Esophagus squamous epithelium (tissue), 5 donors: ENCODE measurements around the gene TATDN2. TPM values are rescaled to one million over a fixed set of nuclear protein-coding genes. Genes with fewer than 3 reads are reported as not detected.

Experiments used
- DNase-seq: peaks from one replicate; lab custom pipeline; 2025; lab: John Stamatoyannopoulos, UW
- H3K27ac ChIP-seq, 4 donors: fragments of 200-600 bp; sonication (generic); one replicate each; pipeline ENCODE4 v1.5.1; 2016 to 2019; ENCODE audit warnings: mild to moderate bottlenecking in 1 of 4
- H3K27me3 ChIP-seq, 4 donors: fragments of 200-600 bp; sonication (generic); 1 replicate in 3 of 4; 2 replicates in 1 of 4; pipeline versions ENCODE4 v1.5.1 to v1.6.0; 2017 to 2021; ENCODE audit warnings: antibody characterized with exemption in 1 of 4
- H3K36me3 ChIP-seq, 3 donors: fragments of 200-600 bp; sonication (generic); one replicate each; pipeline ENCODE4 v1.5.1; 2016 to 2019
- H3K4me1 ChIP-seq, 3 donors: fragments of 200-600 bp; sonication (generic); one replicate each; pipeline ENCODE4 v1.5.1; 2017 to 2019
- H3K4me3 ChIP-seq, 4 donors: fragments of 200-600 bp; sonication (generic); 1 replicate in 3 of 4; 2 replicates in 1 of 4; pipeline ENCODE4 v1.5.1; 2016 to 2019; ENCODE audit warnings: mild to moderate bottlenecking in 2 of 4, moderate library complexity in 1 of 4
- H3K9me3 ChIP-seq, 3 donors: fragments of 200-600 bp; sonication (generic); one replicate each; pipeline ENCODE4 v1.5.1; 2016 to 2019
- POLR2A ChIP-seq, 4 donors: fragments of 450-650 bp; IDR thresholded peaks; one replicate each; pipeline ENCODE4 v1.6.1; 2017; ENCODE audit warnings: antibody characterized with exemption in 4 of 4, mild to moderate bottlenecking in 4 of 4, moderate library complexity in 3 of 4
- WGBS, 2 donors: methylation state at CpG; one replicate each; pipeline ENCODE4 v1.1.5; 2018; 5-methylcytosine and 5-hydroxymethylcytosine counted together
- intact Hi-C: fragments of 100-400 bp; cut with DNase I; formaldehyde crosslinking; loops from one replicate; pipeline ENCODE4 v1.15.0; 2022
- total RNA-seq, 4 donors: library from RNA; depleted of rRNA; stranded (reverse); fragments of >200 nt; gene quantifications; one replicate each; pipeline ENCODE4 v1.1.0, GENCODE V29; 2016
- TF ChIP-seq, protein P1 (sequence below), 6 experiments: fragments of 450-650 bp in 4 of 6; fragments of 200-600 bp in 2 of 6; sonication (generic) in 2 of 6; IDR thresholded peaks; one replicate each; pipeline ENCODE4 v1.5.1; 2016 to 2019; ENCODE audit warnings: antibody characterized with exemption in 6 of 6, mild to moderate bottlenecking in 4 of 6, moderate library complexity in 4 of 6
- donor health status: DM: yes; HTN: yes; CAD: no.

The TATDN2 gene
- total RNA-seq, 4 donors from 2014 or later, result 12.6 to 20.6 (median 17.1) TPM

- TF ChIP-seq, protein P1, sequence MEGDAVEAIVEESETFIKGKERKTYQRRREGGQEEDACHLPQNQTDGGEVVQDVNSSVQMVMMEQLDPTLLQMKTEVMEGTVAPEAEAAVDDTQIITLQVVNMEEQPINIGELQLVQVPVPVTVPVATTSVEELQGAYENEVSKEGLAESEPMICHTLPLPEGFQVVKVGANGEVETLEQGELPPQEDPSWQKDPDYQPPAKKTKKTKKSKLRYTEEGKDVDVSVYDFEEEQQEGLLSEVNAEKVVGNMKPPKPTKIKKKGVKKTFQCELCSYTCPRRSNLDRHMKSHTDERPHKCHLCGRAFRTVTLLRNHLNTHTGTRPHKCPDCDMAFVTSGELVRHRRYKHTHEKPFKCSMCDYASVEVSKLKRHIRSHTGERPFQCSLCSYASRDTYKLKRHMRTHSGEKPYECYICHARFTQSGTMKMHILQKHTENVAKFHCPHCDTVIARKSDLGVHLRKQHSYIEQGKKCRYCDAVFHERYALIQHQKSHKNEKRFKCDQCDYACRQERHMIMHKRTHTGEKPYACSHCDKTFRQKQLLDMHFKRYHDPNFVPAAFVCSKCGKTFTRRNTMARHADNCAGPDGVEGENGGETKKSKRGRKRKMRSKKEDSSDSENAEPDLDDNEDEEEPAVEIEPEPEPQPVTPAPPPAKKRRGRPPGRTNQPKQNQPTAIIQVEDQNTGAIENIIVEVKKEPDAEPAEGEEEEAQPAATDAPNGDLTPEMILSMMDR (IDR thresholded peaks at IDR 0.05), result no peak
- TF ChIP-seq POLR2A (IDR thresholded peaks at IDR 0.05), result no peak
- Histone ChIP-seq H3K9me3 (peaks cover 0 to 12% (median 11%) of the 10 kb centered on the region in 3 donors), H3K27me3 (no peaks in the 10 kb centered on the region), H3K4me1 (peaks cover 11 to 66% (median 20%) of the 10 kb centered on the region in 3 donors), H3K36me3 (peaks cover 0 to 41% (median 7%) of the 10 kb centered on the region in 3 donors), H3K4me3 (peak overlapping the region; percentile 79 to 94 (median 89)), H3K27ac (peak overlapping the region; percentile 84 to 94 (median 92))
- 13 to 17% methylated on average over 3 of the region's 3 CpGs for WGBS, 2 donors
- intact Hi-C loops, result no loop called here
- no peak for DNase-seq
These were observed 1.6 kb downstream of the TATDN2 start for GRCh38 chr3:10249833-10250232.

- intact Hi-C loops, result no loop called here
- WGBS, 2 donors, result 85 to 95% methylated on average over 3 of the region's 3 CpGs
- Histone ChIP-seq H3K9me3 (peaks cover 0 to 4% (median 0%) of the 10 kb centered on the region in 3 donors), H3K27ac (peak overlapping the region in 1 of 4 donors; percentile 54), H3K27me3 (no peaks in the 10 kb centered on the region), H3K36me3 (peaks cover 0 to 48% (median 7%) of the 10 kb centered on the region in 3 donors), H3K4me1 (peaks cover 11 to 72% (median 20%) of the 10 kb centered on the region in 3 donors), H3K4me3 (no peak overlapping the region)
- no peak for DNase-seq
- TF ChIP-seq POLR2A (IDR thresholded peaks at IDR 0.05), result no peak
- TF ChIP-seq, protein P1 (IDR thresholded peaks at IDR 0.05), result no peak
These were observed 2.7 kb downstream of the TATDN2 start for GRCh38 chr3:10251006-10251405.

- no peak for DNase-seq
- Histone ChIP-seq H3K27ac (no peak overlapping the region), H3K4me1 (peaks cover 11 to 62% (median 17%) of the 10 kb centered on the region in 3 donors), H3K4me3 (no peak overlapping the region), H3K27me3 (no peaks in the 10 kb centered on the region), H3K36me3 (peaks cover 0 to 70% (median 7%) of the 10 kb centered on the region in 3 donors), H3K9me3 (no peaks in the 10 kb centered on the region)
- intact Hi-C loops, result no loop called here
- 69 to 96% methylated on average over 2 to 3 of the region's 3 CpGs for WGBS, 2 donors
- TF ChIP-seq, protein P1 (IDR thresholded peaks at IDR 0.05), result no peak
- TF ChIP-seq POLR2A (IDR thresholded peaks at IDR 0.05), result no peak
These were observed 5.5 kb downstream of the TATDN2 start for GRCh38 chr3:10253731-10254130.

DNA sequence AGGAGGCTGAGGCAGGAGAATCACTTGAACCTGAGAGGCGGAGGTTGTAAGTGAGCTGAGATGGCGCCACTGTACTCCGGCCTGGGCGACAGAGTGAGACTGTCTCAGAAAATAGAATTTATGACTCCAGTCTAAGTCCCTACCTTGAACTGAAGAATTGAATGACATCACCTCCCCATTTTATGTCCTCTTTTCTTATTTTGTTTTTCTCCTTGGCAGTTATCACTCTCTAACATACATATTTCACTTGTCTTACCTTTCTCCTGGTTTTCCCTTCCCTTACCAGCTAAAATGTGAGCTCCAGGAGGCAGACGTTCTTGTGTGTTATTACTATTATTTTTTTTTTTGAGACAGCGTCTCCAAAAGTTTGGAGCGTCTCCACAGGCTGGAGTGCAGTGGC, 7.6 kb downstream of the TATDN2 start:
- intact Hi-C loops, result no loop called here
- peaks cover 5 to 90% (median 13%) of the 10 kb centered on the region in 3 donors for H3K36me3 ChIP-seq
- no peaks in the 10 kb centered on the region for H3K27me3 ChIP-seq

DNA sequence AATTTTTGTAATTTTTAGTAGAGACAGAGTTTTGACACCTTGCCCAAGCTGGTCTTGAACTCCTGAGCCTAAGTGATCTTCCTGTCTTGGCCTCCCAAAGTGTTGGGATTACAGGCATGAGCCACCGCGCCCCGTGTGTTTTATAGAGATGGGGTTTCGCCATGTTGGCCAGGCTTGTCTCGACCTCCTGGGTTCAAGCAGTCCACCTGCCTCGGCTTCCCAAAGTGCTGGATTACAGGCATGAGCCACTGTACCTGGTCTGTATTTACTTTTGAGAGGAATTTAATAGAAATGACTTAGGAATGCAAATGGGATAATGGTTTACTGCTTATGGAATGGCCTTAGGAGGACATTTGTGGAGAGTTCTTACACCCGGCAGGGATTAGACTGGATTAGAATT, 10.8 kb downstream of the TATDN2 start:
- peaks cover 5 to 92% (median 6%) of the 10 kb centered on the region in 3 donors for H3K36me3 ChIP-seq
- no peak overlapping the region for H3K4me3 ChIP-seq
- TF ChIP-seq, protein P1 (IDR thresholded peaks at IDR 0.05), result no peak
- TF ChIP-seq POLR2A (IDR thresholded peaks at IDR 0.05), result no peak
- no peak for DNase-seq
- WGBS, 2 donors, result 83 to 96% methylated on average over 2 to 7 of the region's 7 CpGs
- peaks cover 0 to 25% (median 4%) of the 10 kb centered on the region in 3 donors for H3K4me1 ChIP-seq
- intact Hi-C loops, result no loop called here
- H3K9me3 ChIP-seq, result no peaks in the 10 kb centered on the region
- no peak overlapping the region for H3K27ac ChIP-seq
- H3K27me3 ChIP-seq, result no peaks in the 10 kb centered on the region

More for the DNA sequence above, 7.6 kb downstream of the TATDN2 start:
- H3K4me1 ChIP-seq, result peaks cover 0 to 42% (median 3%) of the 10 kb centered on the region in 3 donors
- no peak overlapping the region for H3K4me3 ChIP-seq
- TF ChIP-seq, protein P1 (IDR thresholded peaks at IDR 0.05), result no peak
- no peak for TF ChIP-seq POLR2A (IDR thresholded peaks at IDR 0.05)
- H3K9me3 ChIP-seq, result no peaks in the 10 kb centered on the region
- 85 to 96% methylated on average over 7 of the region's 7 CpGs for WGBS, 2 donors
- H3K27ac ChIP-seq, result no peak overlapping the region
- no peak for DNase-seq
